Measurements from ENCODE around the gene SLC27A3.

The SLC27A3 gene

GRCh38 chr1:153752571-153753195, 22.5 kb upstream of the SLC27A3 start:
- TF ChIP-seq RARB (CRISPR knock-in tag; IDR thresholded peaks at IDR 0.05) (no peak), GLIS3 (CRISPR knock-in tag; IDR thresholded peaks at IDR 0.05) (no peak), SNAI2 (CRISPR knock-in tag; IDR thresholded peaks at IDR 0.05) (no peak), ZNF70 (CRISPR knock-in tag; IDR thresholded peaks at IDR 0.05) (no peak), CSDC2 (CRISPR knock-in tag; IDR thresholded peaks at IDR 0.05) (no peak), ESRRG (CRISPR knock-in tag; IDR thresholded peaks at IDR 0.05) (no peak), ZC3H10 (CRISPR knock-in tag; IDR thresholded peaks at IDR 0.05) (no peak), CSRNP3 (CRISPR knock-in tag; IDR thresholded peaks at IDR 0.05) (no peak)
- ATAC-seq = no peak

GRCh38 chr1:153754266-153754665, 20.9 kb upstream of the SLC27A3 start:
- ATAC-seq = no peak
- TF ChIP-seq TOX (CRISPR knock-in tag; IDR thresholded peaks at IDR 0.05; ENCODE audit: borderline replicate concordance) (no peak), ZNF8 (CRISPR knock-in tag; IDR thresholded peaks at IDR 0.05) (no peak), BACH2 (CRISPR knock-in tag; IDR thresholded peaks at IDR 0.05; ENCODE audit: borderline replicate concordance) (no peak), ARNTL (CRISPR knock-in tag; IDR thresholded peaks at IDR 0.05; ENCODE audit: borderline replicate concordance, low read depth) (no peak)

- TF ChIP-seq CSDC2 (CRISPR knock-in tag; IDR thresholded peaks at IDR 0.05) (no peak), PATZ1 (CRISPR knock-in tag; IDR thresholded peaks at IDR 0.05; ENCODE audit: borderline replicate concordance) (no peak), ESRRG (CRISPR knock-in tag; IDR thresholded peaks at IDR 0.05) (no peak), RARB (CRISPR knock-in tag; IDR thresholded peaks at IDR 0.05) (no peak), ZC3H10 (CRISPR knock-in tag; IDR thresholded peaks at IDR 0.05) (no peak), GLIS3 (CRISPR knock-in tag; IDR thresholded peaks at IDR 0.05) (no peak), CREB5 (CRISPR knock-in tag; IDR thresholded peaks at IDR 0.05; ENCODE audit: low read depth) (no peak), ZNF565 (CRISPR knock-in tag; conservative IDR thresholded peaks at IDR 0.05; ENCODE audit: low read depth) (no peak), TCF4 (CRISPR knock-in tag; IDR thresholded peaks at IDR 0.05; ENCODE audit: borderline replicate concordance) (no peak)
- ATAC-seq = no peak
Observed at GRCh38 chr1:153760440-153760839, 14.8 kb upstream of the SLC27A3 start.

- ATAC-seq = no peak
- TF ChIP-seq RARB (CRISPR knock-in tag; IDR thresholded peaks at IDR 0.05) = no peak
- no peak for TF ChIP-seq ZNF565 (CRISPR knock-in tag; conservative IDR thresholded peaks at IDR 0.05; ENCODE audit: low read depth)
- TF ChIP-seq ESRRG (CRISPR knock-in tag; IDR thresholded peaks at IDR 0.05) = no peak
- TF ChIP-seq ZNF70 (CRISPR knock-in tag; IDR thresholded peaks at IDR 0.05) = no peak
- TF ChIP-seq SNAI2 (CRISPR knock-in tag; IDR thresholded peaks at IDR 0.05) = no peak
- no peak for TF ChIP-seq ZNF8 (CRISPR knock-in tag; IDR thresholded peaks at IDR 0.05)
- no peak for TF ChIP-seq CSRNP3 (CRISPR knock-in tag; IDR thresholded peaks at IDR 0.05)
- TF ChIP-seq TSHZ2 (CRISPR knock-in tag; IDR thresholded peaks at IDR 0.05) = no peak
- TF ChIP-seq CREB5 (CRISPR knock-in tag; IDR thresholded peaks at IDR 0.05; ENCODE audit: low read depth) = no peak
- TF ChIP-seq PPARA (CRISPR knock-in tag; IDR thresholded peaks at IDR 0.05; ENCODE audit: borderline replicate concordance) = no peak
- TF ChIP-seq BACH2 (CRISPR knock-in tag; IDR thresholded peaks at IDR 0.05; ENCODE audit: borderline replicate concordance) = no peak
- no peak for TF ChIP-seq POU6F1 (CRISPR knock-in tag; IDR thresholded peaks at IDR 0.05; ENCODE audit: borderline replicate concordance, low read depth)
- no peak for TF ChIP-seq OSR1 (CRISPR knock-in tag; IDR thresholded peaks at IDR 0.05)
- TF ChIP-seq GLIS3 (CRISPR knock-in tag; IDR thresholded peaks at IDR 0.05) = no peak
- no peak for TF ChIP-seq ISL1 (CRISPR knock-in tag; IDR thresholded peaks at IDR 0.05)
- no peak for TF ChIP-seq ARNTL (CRISPR knock-in tag; IDR thresholded peaks at IDR 0.05; ENCODE audit: borderline replicate concordance, low read depth)
Observed at GRCh38 chr1:153763365-153764225, 11.6 kb upstream of the SLC27A3 start.

Measured in SK-N-SH treated with all-trans-retinoic acid at 6 μM for 48 hours (cell line).